CD4-positive, alpha-beta T cell treated with Interleukin-12 subunit alpha and Interleukin-12 subunit beta, for 1 hour (primary cell): ENCODE measurements around the gene RPRD2.

ENCODE experiments used
- DNase-seq: peaks from one replicate; pipeline ENCODE4 v3.0.0-alpha.2; 2020

The RPRD2 gene

GRCh38 chr1:150474869-150475268 lies 110.9 kb downstream of the RPRD2 start:
- DNase-seq = no peak

GRCh38 chr1:150476754-150477153 lies 112.8 kb downstream of the RPRD2 start:
- no peak for DNase-seq

- no peak for DNase-seq
Observed at GRCh38 chr1:150477320-150477719, 113.4 kb downstream of the RPRD2 start.

GRCh38 chr1:150477733-150478132 lies 113.8 kb downstream of the RPRD2 start:
- DNase-seq = no peak

GRCh38 chr1:150479370-150479769 lies 115.4 kb downstream of the RPRD2 start:
- no peak for DNase-seq

- no peak for DNase-seq
Observed at GRCh38 chr1:150479927-150480352, 116.0 kb downstream of the RPRD2 start.

- DNase-seq = no peak
Observed at GRCh38 chr1:150484431-150484830, 120.5 kb downstream of the RPRD2 start.

GRCh38 chr1:150484861-150485260 lies 120.9 kb downstream of the RPRD2 start:
- DNase-seq = peak; percentile 1

- peak; percentile 98 for DNase-seq
Observed at GRCh38 chr1:150486966-150487762, 123.2 kb downstream of the RPRD2 start, which contains the start of gene TARS2. TSS of gene TARS2 (plus strand) at chr1:150487419. CDS start at chr1:150487451, 32 bp downstream.

GRCh38 chr1:150487763-150488115 lies 123.8 kb downstream of the RPRD2 start:
- DNase-seq = peak; percentile 9

- DNase-seq = no peak
Observed at GRCh38 chr1:150493175-150493574, 129.2 kb downstream of the RPRD2 start.

GRCh38 chr1:150498342-150498741 lies 134.4 kb downstream of the RPRD2 start:
- no peak for DNase-seq

- no peak for DNase-seq
Observed at GRCh38 chr1:150505431-150505830, 141.5 kb downstream of the RPRD2 start.

GRCh38 chr1:150507912-150508864 lies 144.2 kb downstream of the RPRD2 start, which contains the start of gene ECM1:
TSS of gene ECM1 (plus strand) at chr1:150508109. CDS start at chr1:150508210, 101 bp downstream.
- no peak for DNase-seq

GRCh38 chr1:150508982-150509381 lies 145.0 kb downstream of the RPRD2 start:
- DNase-seq = no peak

GRCh38 chr1:150511551-150511950 lies 147.6 kb downstream of the RPRD2 start:
- DNase-seq = no peak

GRCh38 chr1:150511985-150512660 lies 148.2 kb downstream of the RPRD2 start:
- no peak for DNase-seq

- no peak for DNase-seq
Observed at GRCh38 chr1:150512846-150513245, 148.9 kb downstream of the RPRD2 start.

- no peak for DNase-seq
Observed at GRCh38 chr1:150513351-150513791, 149.4 kb downstream of the RPRD2 start.

- DNase-seq = no peak
Observed at GRCh38 chr1:150514260-150514659, 150.3 kb downstream of the RPRD2 start.

GRCh38 chr1:150514913-150515327 lies 151.0 kb downstream of the RPRD2 start:
- no peak for DNase-seq

- DNase-seq = peak; percentile 93
Observed at GRCh38 chr1:150515328-150516049, 151.5 kb downstream of the RPRD2 start, which contains the start of gene FALEC. TSS of gene FALEC (plus strand) at chr1:150515752.
